ENCODE data around the gene ZMIZ1.

Gene ZMIZ1

GRCh38 chr10:79220307-79220706 is 151.5 kb downstream of the ZMIZ1 start:
- TF ChIP-seq CTCF (IDR thresholded peaks at IDR 0.05; ENCODE audit: extremely low read depth, missing control alignments) = no peak
- DNase-seq (ENCODE audit: low spot score) = no peak

GRCh38 chr10:79221110-79222051 is 152.6 kb downstream of the ZMIZ1 start:
- no peak for TF ChIP-seq CTCF (IDR thresholded peaks at IDR 0.05; ENCODE audit: extremely low read depth, missing control alignments)
- DNase-seq (ENCODE audit: low spot score) = no peak

- no peak for DNase-seq (ENCODE audit: low spot score)
- TF ChIP-seq CTCF (IDR thresholded peaks at IDR 0.05; ENCODE audit: extremely low read depth, missing control alignments) = no peak
These were observed 153.4 kb downstream of the ZMIZ1 start for GRCh38 chr10:79222186-79222585.

- no peak for TF ChIP-seq CTCF (IDR thresholded peaks at IDR 0.05; ENCODE audit: extremely low read depth, missing control alignments)
- no peak for DNase-seq (ENCODE audit: low spot score)
These were observed 154.6 kb downstream of the ZMIZ1 start for GRCh38 chr10:79223091-79224048.

- no peak for TF ChIP-seq CTCF (IDR thresholded peaks at IDR 0.05; ENCODE audit: extremely low read depth, missing control alignments)
- DNase-seq (ENCODE audit: low spot score) = no peak
These were observed 155.6 kb downstream of the ZMIZ1 start for GRCh38 chr10:79224263-79224949.

GRCh38 chr10:79224992-79225391 is 156.2 kb downstream of the ZMIZ1 start:
- DNase-seq (ENCODE audit: low spot score) = no peak
- TF ChIP-seq CTCF (IDR thresholded peaks at IDR 0.05; ENCODE audit: extremely low read depth, missing control alignments) = no peak
